IMR-90 (cell line): Measurements from ENCODE around the gene TAF4. TPM values are rescaled to one million over a fixed set of nuclear protein-coding genes. Genes with fewer than 3 reads are reported as not detected.

Experiments
- ATAC-seq: fragments of 200-7000 bp; cut with Tn5 transposase; 2 replicates; pipeline ENCODE4 v1.9.1; 2020; ENCODE audit warnings: low read depth, mild to moderate bottlenecking, moderate library complexity
- BruUV-seq: library from RNA; stranded (reverse); fragments of 400-500 nt; replicated peaks from 2 replicates; lab custom pipeline; 2021; lab: Mats Ljungman, UMichigan
- CTCF ChIA-PET: fragments of 300-600 bp; formaldehyde crosslinking; extraction: SDS; loops from one replicate; lab custom pipeline; 2021; ENCODE audit warnings: antibody characterized with exemption; lab: Yijun Ruan, JAX
- POLR2A ChIA-PET: fragments of 300-600 bp; sonication (Branson Sonifier 250); formaldehyde crosslinking; loops from one replicate; lab custom pipeline; 2022; ENCODE audit warnings: antibody characterized with exemption; ENCODE audit not compliant: unreplicated experiment; lab: Charles Lee
- DNase-seq: peaks from one replicate; pipeline ENCODE4 v3.0.0; 2013
- H2AFZ ChIP-seq: replicated peaks from 2 replicates; pipeline ENCODE3; 2013; ENCODE audit warnings: low read length, mild to moderate bottlenecking; ENCODE audit not compliant: poor library complexity
- H2AK5ac ChIP-seq: 2 replicates; pipeline ENCODE4 v1.6.1; 2013; ENCODE audit warnings: low read depth, low read length, inconsistent platforms
- H2AK9ac ChIP-seq: replicated peaks from 2 replicates; pipeline ENCODE3; 2013; ENCODE audit warnings: mild to moderate bottlenecking, low read depth, low read length, moderate library complexity; ENCODE audit not compliant: poor library complexity
- H2BK120ac ChIP-seq: 2 replicates; pipeline ENCODE4 v1.6.1; 2013; ENCODE audit warnings: low read depth, low read length, inconsistent platforms
- H2BK15ac ChIP-seq: 3 replicates; pipeline ENCODE4 v1.6.1; 2013; ENCODE audit warnings: low read depth, low read length, inconsistent platforms
- H2BK20ac ChIP-seq: 2 replicates; pipeline ENCODE4 v1.6.1; 2013; ENCODE audit warnings: low read depth, mild to moderate bottlenecking, inconsistent platforms, low read length, moderate library complexity
- H2BK5ac ChIP-seq: 2 replicates; pipeline ENCODE4 v1.6.1; 2013; ENCODE audit warnings: mild to moderate bottlenecking, low read depth, low read length, inconsistent platforms; ENCODE audit not compliant: poor library complexity, severe bottlenecking
- H3K14ac ChIP-seq: replicated peaks from 2 replicates; pipeline ENCODE4 v1.6.1; 2013; ENCODE audit warnings: low read depth, low read length, inconsistent platforms
- H3K18ac ChIP-seq: 2 replicates; pipeline ENCODE4 v1.6.1; 2013; ENCODE audit warnings: low read depth, low read length, control low read depth
- H3K23ac ChIP-seq: 2 replicates; pipeline ENCODE4 v1.6.1; 2013; ENCODE audit warnings: low read depth, low read length, inconsistent platforms
- H3K27ac ChIP-seq: 2 replicates; pipeline ENCODE4 v1.5.1; 2013; ENCODE audit warnings: mild to moderate bottlenecking, control low read depth, low read length; ENCODE audit not compliant: insufficient read depth
- H3K27me3 ChIP-seq: 2 replicates; pipeline ENCODE4 v1.6.1; 2013; ENCODE audit warnings: low read length; ENCODE audit not compliant: control insufficient read depth, insufficient read depth
- H3K36me3 ChIP-seq: 2 replicates; pipeline ENCODE4 v1.6.1; 2013; ENCODE audit warnings: low read length, mixed read lengths; ENCODE audit not compliant: control insufficient read depth, insufficient read depth
- H3K4ac ChIP-seq: 2 replicates; pipeline ENCODE4 v1.6.1; 2013; ENCODE audit warnings: low read depth, low read length, inconsistent platforms
- H3K4me1 ChIP-seq: 2 replicates; pipeline ENCODE4 v1.6.1; 2013; ENCODE audit warnings: low read length, mixed read lengths; ENCODE audit not compliant: control insufficient read depth, insufficient read depth
- H3K4me2 ChIP-seq: 2 replicates; pipeline ENCODE4 v1.6.1; 2013; ENCODE audit warnings: low read depth, mild to moderate bottlenecking, control low read depth, low read length, moderate library complexity
- H3K4me3 ChIP-seq: 2 replicates; pipeline ENCODE4 v1.5.1; 2013; ENCODE audit warnings: low read depth, mild to moderate bottlenecking, control low read depth, low read length, moderate library complexity; ENCODE audit not compliant: insufficient read depth
- H3K56ac ChIP-seq: 2 replicates; pipeline ENCODE4 v1.6.1; 2013; ENCODE audit warnings: low read length, inconsistent platforms; ENCODE audit not compliant: insufficient read depth; ENCODE audit errors: extremely low read depth
- H3K79me1 ChIP-seq, 2 experiments: 2 replicates each; pipeline ENCODE4 v1.6.1; 2013; ENCODE audit warnings: low read length in 2 of 2, inconsistent platforms in 1 of 2, low read depth in 1 of 2
- H3K9ac ChIP-seq: 2 replicates; pipeline ENCODE4 v1.6.1; 2013; ENCODE audit warnings: low read depth, low read length, control low read depth
- H3K9me1 ChIP-seq: 2 replicates; pipeline ENCODE4 v1.6.1; 2013; ENCODE audit warnings: low read length, inconsistent platforms; ENCODE audit not compliant: insufficient read depth
- H3K9me3 ChIP-seq: 2 replicates; pipeline ENCODE4 v1.6.1; 2013; ENCODE audit warnings: low read length; ENCODE audit not compliant: control insufficient read depth, insufficient read depth
- H4K20me1 ChIP-seq: 2 replicates; pipeline ENCODE4 v1.6.1; 2013; ENCODE audit warnings: low read length, inconsistent platforms; ENCODE audit not compliant: insufficient read depth
- H4K5ac ChIP-seq: 2 replicates; pipeline ENCODE4 v1.6.1; 2013; ENCODE audit warnings: mild to moderate bottlenecking, low read depth, low read length, control low read depth
- H4K8ac ChIP-seq, 2 experiments: 2 replicates each; pipeline ENCODE4 v1.6.1; 2013; ENCODE audit warnings: low read depth in 2 of 2, low read length in 2 of 2, control low read depth in 1 of 2, inconsistent platforms in 1 of 2
- H4K91ac ChIP-seq: 2 replicates; pipeline ENCODE4 v1.6.1; 2013; ENCODE audit warnings: low read depth, low read length, inconsistent platforms; ENCODE audit not compliant: insufficient read depth
- CHD1 ChIP-seq: IDR thresholded peaks from 2 replicates; pipeline ENCODE4 v1.6.1; 2012; ENCODE audit warnings: low read depth, low read length, improper control_type of control experiment
- FOS ChIP-seq: fragments of 150-350 bp; IDR thresholded peaks from 2 replicates; pipeline ENCODE4 v1.6.1; 2016; ENCODE audit warnings: low read depth, low read length
- MAZ ChIP-seq: IDR thresholded peaks from 2 replicates; pipeline ENCODE4 v1.6.1; 2012; ENCODE audit warnings: low read depth, mild to moderate bottlenecking, low read length, improper control_type of control experiment, moderate library complexity, borderline replicate concordance
- POLR2A ChIP-seq: IDR thresholded peaks from 2 replicates; pipeline ENCODE4 v1.6.1; 2012; ENCODE audit warnings: mild to moderate bottlenecking, low read depth, low read length
- RCOR1 ChIP-seq: IDR thresholded peaks from 2 replicates; pipeline ENCODE4 v1.6.1; 2012; ENCODE audit warnings: mild to moderate bottlenecking, low read length, improper control_type of control experiment; ENCODE audit not compliant: insufficient replicate concordance
- RFX5 ChIP-seq: IDR thresholded peaks from 2 replicates; pipeline ENCODE4 v1.8.0; 2012; ENCODE audit warnings: low read depth, mild to moderate bottlenecking, low read length, moderate library complexity
- SMC3 ChIP-seq: fragments of 150-350 bp; IDR thresholded peaks from 2 replicates; pipeline ENCODE4 v1.6.1; 2016; ENCODE audit warnings: low read depth, mild to moderate bottlenecking, antibody characterized with exemption, low read length, moderate library complexity
- WGBS, 2 experiments: methylation state at CpG; one replicate each; pipeline versions ENCODE4 v1.1.5 to v1.1.7; 2013; ENCODE audit warnings: missing lambda C conversion rate in 2 of 2; ENCODE audit not compliant: insufficient read length in 1 of 2; ENCODE audit errors: extremely low coverage in 2 of 2; 5-methylcytosine and 5-hydroxymethylcytosine counted together
- dilution Hi-C: fragments of 300-500 bp; cut with HindIII; formaldehyde crosslinking; loops from one replicate; pipeline ENCODE4 v1.14.3; 2018; ENCODE audit warnings: low sequenced_read_pairs; ENCODE audit not compliant: unreplicated experiment
- in situ Hi-C: fragments of 300-500 bp; cut with MboI; formaldehyde crosslinking; loops from 3 replicates; pipeline ENCODE4 v1.14.3; 2019; ENCODE audit warnings: low sequenced_read_pairs, inconsistent platforms, mixed read lengths
- intact Hi-C: fragments of 100-400 bp; cut with micrococcal nuclease; formaldehyde crosslinking; loops from 2 replicates; pipeline ENCODE4 v1.10.0; 2022
- polyA plus RNA-seq, 3 experiments: library from polyadenylated mRNA; depleted of rRNA; stranded (reverse); fragments of >200 nt; gene quantifications; 2 replicates each; pipeline ENCODE4 v1.2.3, GENCODE V29; 2012; ENCODE audit warnings: low replicate concordance in 1 of 3
- total RNA-seq: library from RNA; depleted of rRNA; stranded (reverse); fragments of >200 nt; gene quantifications from 2 replicates; pipeline ENCODE4 v1.2.3, GENCODE V29; 2012
- TF ChIP-seq, protein P1 (sequence below): conservative IDR thresholded peaks from 2 replicates; pipeline ENCODE4 v1.5.1; 2012; ENCODE audit warnings: mild to moderate bottlenecking, low read depth, low read length, improper control_type of control experiment
- TF ChIP-seq, protein P2 (sequence below): fragments of 150-350 bp; IDR thresholded peaks from 2 replicates; pipeline ENCODE4 v1.6.1; 2017; ENCODE audit warnings: mild to moderate bottlenecking, antibody characterized with exemption, low read length, low read depth

The TAF4 gene
- total and polyA plus RNA-seq, 2 of the 4 experiments (the other 2 are of a cell fraction), result 1.4 to 5.1 TPM

DNA sequence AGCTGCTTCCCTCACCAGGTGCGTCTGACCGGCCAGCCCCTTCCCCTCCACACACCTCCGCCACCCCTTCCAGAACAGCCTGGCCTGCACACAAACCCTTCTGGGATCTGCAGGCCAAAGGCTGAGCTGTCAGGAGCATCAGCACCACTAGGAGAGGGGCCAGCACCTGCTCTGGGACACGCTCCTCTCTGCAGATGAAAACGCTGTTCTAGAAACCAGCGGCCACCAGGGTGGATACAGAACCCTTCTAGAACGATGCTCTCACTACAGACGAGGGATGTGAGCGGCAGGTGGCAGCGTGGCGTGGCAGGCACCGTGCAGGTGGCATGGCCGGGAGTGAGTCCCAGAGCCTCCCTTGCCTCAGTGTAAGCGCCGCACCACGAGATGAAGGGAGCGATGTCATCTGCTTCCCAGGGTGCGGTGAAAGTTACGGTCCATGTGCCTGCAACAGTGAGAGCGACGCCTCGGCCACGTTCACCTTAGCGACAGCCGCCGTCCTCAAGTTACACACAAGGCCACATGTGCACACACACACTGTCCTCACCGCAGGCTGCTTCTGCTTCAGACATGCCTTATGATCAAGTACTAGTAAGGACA, 53.6 kb downstream of the TAF4 start:
- WGBS, 2 experiments, result 95% methylated on average over 7 of the region's 27 CpGs; no CpG with 5 or more reads in 1 of the 2 experiments
- no peak for DNase-seq
- no peak overlapping the region for H4K8ac ChIP-seq
- dilution Hi-C loops (no loop called here), in situ Hi-C loops (loop anchor here (25.0 kb wide), 1 partner anchor 375 kb away; the partner anchor contains the start of gene RPS21), intact Hi-C loops (loop anchor here (1.0 to 10.0 kb wide), 3 partner anchors 124 to 373 kb away; partner anchors contain the start of gene RPS21)
- POLR2A ChIA-PET, result no interaction called here
- peaks cover 2% of the 10 kb centered on the region; the same call in 1 of the 2 replicates for H3K4me1 ChIP-seq
- H2AK5ac ChIP-seq, result no peak overlapping the region
- H4K91ac ChIP-seq, result no peak overlapping the region
- TF ChIP-seq RCOR1, result no peak
- no peak for TF ChIP-seq RFX5
- TF ChIP-seq POLR2A, result no peak
- TF ChIP-seq, protein P1, sequence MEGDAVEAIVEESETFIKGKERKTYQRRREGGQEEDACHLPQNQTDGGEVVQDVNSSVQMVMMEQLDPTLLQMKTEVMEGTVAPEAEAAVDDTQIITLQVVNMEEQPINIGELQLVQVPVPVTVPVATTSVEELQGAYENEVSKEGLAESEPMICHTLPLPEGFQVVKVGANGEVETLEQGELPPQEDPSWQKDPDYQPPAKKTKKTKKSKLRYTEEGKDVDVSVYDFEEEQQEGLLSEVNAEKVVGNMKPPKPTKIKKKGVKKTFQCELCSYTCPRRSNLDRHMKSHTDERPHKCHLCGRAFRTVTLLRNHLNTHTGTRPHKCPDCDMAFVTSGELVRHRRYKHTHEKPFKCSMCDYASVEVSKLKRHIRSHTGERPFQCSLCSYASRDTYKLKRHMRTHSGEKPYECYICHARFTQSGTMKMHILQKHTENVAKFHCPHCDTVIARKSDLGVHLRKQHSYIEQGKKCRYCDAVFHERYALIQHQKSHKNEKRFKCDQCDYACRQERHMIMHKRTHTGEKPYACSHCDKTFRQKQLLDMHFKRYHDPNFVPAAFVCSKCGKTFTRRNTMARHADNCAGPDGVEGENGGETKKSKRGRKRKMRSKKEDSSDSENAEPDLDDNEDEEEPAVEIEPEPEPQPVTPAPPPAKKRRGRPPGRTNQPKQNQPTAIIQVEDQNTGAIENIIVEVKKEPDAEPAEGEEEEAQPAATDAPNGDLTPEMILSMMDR, result no peak
- TF ChIP-seq, protein P2, sequence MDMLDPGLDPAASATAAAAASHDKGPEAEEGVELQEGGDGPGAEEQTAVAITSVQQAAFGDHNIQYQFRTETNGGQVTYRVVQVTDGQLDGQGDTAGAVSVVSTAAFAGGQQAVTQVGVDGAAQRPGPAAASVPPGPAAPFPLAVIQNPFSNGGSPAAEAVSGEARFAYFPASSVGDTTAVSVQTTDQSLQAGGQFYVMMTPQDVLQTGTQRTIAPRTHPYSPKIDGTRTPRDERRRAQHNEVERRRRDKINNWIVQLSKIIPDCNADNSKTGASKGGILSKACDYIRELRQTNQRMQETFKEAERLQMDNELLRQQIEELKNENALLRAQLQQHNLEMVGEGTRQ, result no peak
- TF ChIP-seq SMC3, result no peak
- no peak for TF ChIP-seq FOS
- no peak for TF ChIP-seq MAZ
- no peak for TF ChIP-seq CHD1
- no peak overlapping the region for H3K9ac ChIP-seq
- H3K4me3 ChIP-seq, result no peak overlapping the region
- no peak overlapping the region for H3K18ac ChIP-seq
- no peak overlapping the region for H3K27ac ChIP-seq
- H2BK5ac ChIP-seq, result no peak overlapping the region
- H3K4ac ChIP-seq, result no peak overlapping the region
- no peak overlapping the region for H2BK20ac ChIP-seq
- H4K5ac ChIP-seq, result no peak overlapping the region
- no peaks in the 10 kb centered on the region for H3K9me3 ChIP-seq
- no peak overlapping the region for H2BK15ac ChIP-seq
- no peak overlapping the region for H2BK120ac ChIP-seq
- H4K20me1 ChIP-seq, result peaks cover 32% of the 10 kb centered on the region
- no peak overlapping the region for H3K23ac ChIP-seq
- H3K36me3 ChIP-seq, result peaks cover 37% of the 10 kb centered on the region
- H2AK9ac ChIP-seq, result peak overlapping the region; percentile 13
- CTCF ChIA-PET, result interaction anchor here (1.4 to 1.9 kb wide), 3 partner anchors 11 to 124 kb away, joined by 3 to 8 read pairs (median 5); no protein-coding TSS in a partner anchor
- peaks cover 8 to 44% of the 10 kb centered on the region in 2 experiments for H3K79me1 ChIP-seq
- H3K9me1 ChIP-seq, result peaks cover 3% of the 10 kb centered on the region; the same call in 1 of the 2 replicates
- BruUV-seq, result no TSS peak
- H3K27me3 ChIP-seq, result no peaks in the 10 kb centered on the region
- no peak overlapping the region for H3K4me2 ChIP-seq
- H3K56ac ChIP-seq, result no peak overlapping the region
- H2AFZ ChIP-seq, result no peak overlapping the region
- H3K14ac ChIP-seq, result no peak overlapping the region
- no peak for ATAC-seq
